ES-I3 (cell line): ENCODE results near the gene EFCAB3.
"Not testable (repeated sequence)": the region's sequence is repeated elsewhere in the genome, so short reads cannot be mapped to it uniquely, and the experiment has no call there.

Experiments used
- H3K36me3 ChIP-seq: 2 replicates; pipeline ENCODE4 v1.6.1; 2013; ENCODE audit warnings: mild to moderate bottlenecking, low read length, control low read depth, moderate library complexity; ENCODE audit not compliant: insufficient read depth
- H3K4me1 ChIP-seq: 2 replicates; pipeline ENCODE4 v1.6.1; 2013; ENCODE audit warnings: mild to moderate bottlenecking, control low read depth, low read length; ENCODE audit not compliant: insufficient read depth
- H3K9ac ChIP-seq: 2 replicates; pipeline ENCODE4 v1.6.1; 2013; ENCODE audit warnings: low read depth, mild to moderate bottlenecking, low read length, moderate library complexity
- H3K9me3 ChIP-seq: 2 replicates; pipeline ENCODE4 v1.6.1; 2013; ENCODE audit warnings: mild to moderate bottlenecking, low read length, moderate library complexity; ENCODE audit not compliant: control insufficient read depth, insufficient read depth

Gene EFCAB3

GRCh38 chr17:62380253-62380652, at the start of gene EFCAB3:
Gene EFCAB3, plus strand, starts transcription at chr17:62380553. Its CDS starts 2,427 bp downstream, at chr17:62382980.
- H3K4me1 ChIP-seq, result no peaks in the 10 kb centered on the region
- H3K9ac ChIP-seq, result no peak within 1 kb of the TSS
- no peaks in the 10 kb centered on the region for H3K36me3 ChIP-seq
- no peaks in the 10 kb centered on the region for H3K9me3 ChIP-seq

DNA sequence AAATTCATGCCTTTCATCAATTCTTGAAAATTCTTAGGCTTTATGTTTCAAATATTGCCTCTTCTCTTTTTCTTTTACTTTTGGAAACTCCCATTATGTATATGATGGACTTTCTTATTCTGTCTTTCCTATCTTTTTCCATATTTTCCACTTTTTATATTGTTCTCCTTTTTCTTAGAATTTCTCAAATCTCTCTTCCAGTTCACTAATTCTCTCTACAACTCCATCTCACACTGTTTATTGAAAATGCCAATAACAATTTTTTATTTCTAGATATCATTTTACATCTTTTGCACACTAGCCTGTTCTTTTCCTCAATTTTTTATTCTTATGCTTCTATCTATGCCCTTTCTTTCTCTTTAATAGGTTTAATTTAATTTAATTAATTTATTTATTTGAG, 43.8 kb upstream of the EFCAB3 start:
- no peaks in the 10 kb centered on the region for H3K36me3 ChIP-seq

DNA sequence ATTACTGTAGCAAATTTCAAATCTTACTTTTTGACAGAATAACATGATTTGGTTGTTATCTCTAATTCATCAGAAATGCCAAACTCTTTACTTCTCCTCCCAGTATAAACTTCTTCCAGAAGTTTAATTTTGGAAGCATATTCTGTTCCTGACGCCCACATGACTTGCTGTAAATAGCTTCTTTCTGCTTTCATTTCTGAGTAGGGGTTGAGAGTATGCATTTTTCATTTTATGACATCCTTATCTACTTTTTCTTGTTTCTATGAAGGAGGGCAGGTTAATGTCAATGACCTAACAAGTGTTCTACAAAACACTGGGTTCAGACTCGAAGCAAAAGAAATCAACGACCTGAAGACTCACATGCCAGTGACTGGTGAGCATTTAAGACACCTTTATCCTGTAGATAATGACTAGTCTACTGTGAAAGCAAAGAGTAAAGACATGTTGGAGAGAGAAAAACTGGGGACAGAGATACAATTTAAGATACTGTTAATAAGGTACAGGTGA, 36.5 kb upstream of the EFCAB3 start:
- no peaks in the 10 kb centered on the region for H3K4me1 ChIP-seq
- H3K9ac ChIP-seq, result no peak overlapping the region
- H3K36me3 ChIP-seq, result no peaks in the 10 kb centered on the region
- no peaks in the 10 kb centered on the region for H3K9me3 ChIP-seq

More for the DNA sequence above, 43.8 kb upstream of the EFCAB3 start:
- Histone ChIP-seq H3K4me1 (no peaks in the 10 kb centered on the region), H3K9ac (no peak overlapping the region), H3K9me3 (0 out of 2 replicates have a peak, but pooled peaks cover 7% of the 10 kb centered on the region)

- H3K36me3 ChIP-seq, result no peaks in the 10 kb centered on the region
- H3K4me1 ChIP-seq, result no peaks in the 10 kb centered on the region
- no peaks in the 10 kb centered on the region for H3K9me3 ChIP-seq
- no peak overlapping the region for H3K9ac ChIP-seq
These were observed 29.2 kb upstream of the EFCAB3 start for GRCh38 chr17:62351176-62351575.

GRCh38 chr17:62366191-62366590, 14.2 kb upstream of the EFCAB3 start:
- Histone ChIP-seq H3K9me3 (no peaks in the 10 kb centered on the region; the same call in 1 of the 2 replicates), H3K4me1 (no peaks in the 10 kb centered on the region), H3K36me3 (no peaks in the 10 kb centered on the region), H3K9ac (no peak overlapping the region)

DNA sequence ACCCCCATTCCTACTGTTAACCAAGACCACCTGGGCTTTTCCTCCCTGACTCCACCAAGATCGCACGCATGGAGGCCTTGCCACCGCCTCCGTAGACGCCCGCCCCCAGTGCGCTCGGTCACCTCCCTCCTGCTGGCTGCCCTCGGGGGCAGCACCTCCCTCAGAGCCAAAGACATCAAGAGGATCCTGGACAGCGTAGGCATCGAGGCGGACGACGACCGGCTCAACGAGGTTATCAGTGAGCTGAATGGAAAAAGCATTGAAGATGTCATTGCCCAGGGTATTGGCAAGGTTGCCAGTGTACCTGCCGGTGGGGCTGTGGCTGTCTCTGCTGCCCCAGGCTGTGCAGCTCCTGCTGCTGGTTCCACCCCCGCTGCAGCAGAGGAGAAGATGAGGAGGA, 1.2 kb downstream of the EFCAB3 start:
- no peaks in the 10 kb centered on the region for H3K36me3 ChIP-seq
- no peak overlapping the region for H3K9ac ChIP-seq
- no peaks in the 10 kb centered on the region for H3K4me1 ChIP-seq
- H3K9me3 ChIP-seq, result no peaks in the 10 kb centered on the region

DNA sequence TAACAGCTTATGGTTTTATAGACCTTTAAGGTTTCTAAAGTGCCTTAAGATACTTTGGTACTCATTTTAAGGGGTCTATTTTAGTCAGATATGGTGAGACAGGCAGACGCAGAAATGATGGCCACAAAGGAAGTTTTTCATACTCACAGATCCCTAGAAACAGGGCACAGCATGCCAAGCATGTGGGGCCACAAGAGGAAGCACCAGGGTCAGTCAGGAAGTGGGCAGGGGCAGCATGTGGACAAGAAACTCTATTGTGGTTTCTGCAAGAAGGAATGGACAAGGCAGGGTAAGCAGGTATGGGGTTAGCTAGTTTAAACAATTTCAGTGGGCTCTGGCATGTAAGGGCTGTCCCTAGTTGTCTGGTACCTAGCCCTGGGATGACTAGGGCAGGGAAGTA, 8.5 kb downstream of the EFCAB3 start:
- Histone ChIP-seq H3K9ac (no peak overlapping the region), H3K36me3 (no peaks in the 10 kb centered on the region), H3K4me1 (no peaks in the 10 kb centered on the region), H3K9me3 (no peaks in the 10 kb centered on the region)

- H3K36me3 ChIP-seq, result no peaks in the 10 kb centered on the region
- no peaks in the 10 kb centered on the region for H3K4me1 ChIP-seq
- H3K9me3 ChIP-seq, result no peaks in the 10 kb centered on the region
- no peak overlapping the region for H3K9ac ChIP-seq
These were observed 12.6 kb downstream of the EFCAB3 start for GRCh38 chr17:62392908-62393307.

GRCh38 chr17:62398891-62399290, 18.5 kb downstream of the EFCAB3 start:
- Histone ChIP-seq H3K4me1 (no peaks in the 10 kb centered on the region), H3K36me3 (no peaks in the 10 kb centered on the region), H3K9ac (no peak overlapping the region), H3K9me3 (no peaks in the 10 kb centered on the region)

- H3K4me1 ChIP-seq, result 0 out of 2 replicates have a peak, but pooled peaks cover 4% of the 10 kb centered on the region
- H3K9ac ChIP-seq, result no peak overlapping the region
- no peaks in the 10 kb centered on the region for H3K36me3 ChIP-seq
- no peaks in the 10 kb centered on the region for H3K9me3 ChIP-seq
These were observed 25.1 kb downstream of the EFCAB3 start for GRCh38 chr17:62405451-62405850.

- not testable (repeated sequence) for H3K9me3 ChIP-seq, H3K4me1 ChIP-seq, H3K36me3 ChIP-seq, H3K9ac ChIP-seq
These were observed 32.7 kb downstream of the EFCAB3 start for GRCh38 chr17:62413090-62413489.

GRCh38 chr17:62423647-62424461, 43.5 kb downstream of the EFCAB3 start, which contains the start of gene METTL2A:
Gene METTL2A, plus strand, starts transcription at chr17:62423897. Its CDS starts 6 bp downstream, at chr17:62423903.
- Histone ChIP-seq H3K36me3 (peaks cover 11% of the 10 kb centered on the region; the same call in 1 of the 2 replicates), H3K9ac (peak within 1 kb of the TSS; percentile 80)
- H3K4me1 ChIP-seq, H3K9me3 ChIP-seq: not testable (repeated sequence)

DNA sequence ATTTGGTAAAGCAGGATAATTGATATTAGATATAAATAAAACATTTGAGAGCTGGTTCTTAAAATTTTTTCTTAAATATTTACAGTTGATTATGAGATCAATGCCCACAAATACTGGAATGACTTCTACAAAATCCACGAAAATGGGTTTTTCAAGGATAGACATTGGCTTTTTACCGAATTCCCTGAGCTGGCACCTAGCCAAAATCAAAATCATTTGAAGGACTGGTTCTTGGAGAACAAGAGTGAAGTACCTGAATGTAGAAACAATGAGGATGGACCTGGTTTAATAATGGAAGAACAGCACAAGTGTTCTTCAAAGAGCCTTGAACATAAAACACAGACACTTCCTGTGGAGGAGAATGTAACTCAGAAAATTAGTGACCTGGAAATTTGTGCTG, 45.9 kb downstream of the EFCAB3 start:
- not testable (repeated sequence) for H3K9me3 ChIP-seq, H3K9ac ChIP-seq, H3K4me1 ChIP-seq
- peaks cover 11% of the 10 kb centered on the region; the same call in 1 of the 2 replicates for H3K36me3 ChIP-seq

- not testable (repeated sequence) for H3K9ac ChIP-seq, H3K36me3 ChIP-seq, H3K9me3 ChIP-seq, H3K4me1 ChIP-seq
These were observed 54.9 kb downstream of the EFCAB3 start for GRCh38 chr17:62435251-62435650.

DNA sequence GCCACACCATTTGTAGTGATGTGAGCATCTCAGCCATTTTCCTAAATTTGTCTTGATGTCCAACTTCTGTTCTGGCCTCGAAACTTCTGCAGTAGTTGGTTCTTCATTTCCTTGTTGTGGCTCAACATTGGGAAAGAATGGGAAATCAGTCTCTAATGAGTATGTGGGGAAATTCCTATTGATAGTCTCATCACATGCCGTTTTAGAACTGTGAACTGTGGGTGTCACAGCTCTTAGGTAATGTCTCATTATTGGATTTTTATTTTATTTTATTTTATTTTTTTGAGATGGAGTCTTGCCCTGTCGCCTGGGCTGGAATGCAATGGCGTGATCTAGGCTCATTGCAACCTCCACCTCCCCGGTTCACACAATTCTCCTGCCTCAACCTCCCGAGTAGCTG, 60.8 kb downstream of the EFCAB3 start:
- not testable (repeated sequence) for H3K9me3 ChIP-seq, H3K9ac ChIP-seq, H3K4me1 ChIP-seq
- H3K36me3 ChIP-seq, result peaks cover 17% of the 10 kb centered on the region
